PFSK-1 (cell line): ENCODE measurements around the gene PUS7L.

Experiments
- FOXP2 ChIP-seq: optimal IDR thresholded peaks from 2 replicates; pipeline ENCODE3; 2011; ENCODE audit warnings: borderline replicate concordance, control low read depth, inconsistent platforms; ENCODE audit not compliant: insufficient read depth; ENCODE audit errors: extremely low read length, extremely low read depth
- POLR2AphosphoS5 ChIP-seq: IDR thresholded peaks from 2 replicates; pipeline ENCODE4 v1.6.1; 2012; ENCODE audit warnings: low read depth, mild to moderate bottlenecking, control low read depth, low read length, moderate library complexity
- SIN3A ChIP-seq: IDR thresholded peaks from 2 replicates; pipeline ENCODE4 v1.6.1; 2012; ENCODE audit warnings: mild to moderate bottlenecking, low read length, moderate library complexity, borderline replicate concordance; ENCODE audit not compliant: insufficient read depth
- TAF1 ChIP-seq: IDR thresholded peaks from 2 replicates; pipeline ENCODE4 v1.6.1; 2012; ENCODE audit warnings: low read length, control low read depth, borderline replicate concordance; ENCODE audit not compliant: insufficient read depth
- TF ChIP-seq, protein P1 (sequence below), 2 experiments: IDR thresholded peaks; 2 replicates each; pipeline versions ENCODE4 v1.6.1 to v1.8.0; 2011 to 2012; ENCODE audit warnings: low read depth in 2 of 2, low read length in 2 of 2, control low read depth in 1 of 2, inconsistent platforms in 1 of 2, mild to moderate bottlenecking in 1 of 2, moderate library complexity in 1 of 2; ENCODE audit not compliant: insufficient read depth in 1 of 2

PUS7L gene

DNA sequence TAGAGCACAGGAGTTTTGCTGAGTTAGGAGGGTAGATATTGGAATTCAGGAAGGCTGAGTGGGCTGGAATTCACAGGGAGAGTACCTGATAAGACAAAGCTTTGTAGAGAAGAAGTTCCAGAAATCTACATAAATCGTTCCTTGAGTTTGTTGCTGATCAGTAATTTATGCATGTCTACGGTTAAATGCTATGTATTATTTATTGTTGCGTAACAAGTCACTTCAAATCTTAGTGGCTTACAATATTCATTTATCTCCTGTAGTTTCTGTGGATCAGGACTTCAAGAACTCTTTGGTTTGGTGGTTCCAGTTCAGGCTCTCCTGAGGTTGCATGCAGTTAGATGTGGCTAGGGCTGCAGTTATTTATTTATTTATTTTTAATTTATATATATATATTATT, 7.8 kb downstream of the PUS7L start:
- TF ChIP-seq POLR2AphosphoS5: no peak
- TF ChIP-seq, protein P1, sequence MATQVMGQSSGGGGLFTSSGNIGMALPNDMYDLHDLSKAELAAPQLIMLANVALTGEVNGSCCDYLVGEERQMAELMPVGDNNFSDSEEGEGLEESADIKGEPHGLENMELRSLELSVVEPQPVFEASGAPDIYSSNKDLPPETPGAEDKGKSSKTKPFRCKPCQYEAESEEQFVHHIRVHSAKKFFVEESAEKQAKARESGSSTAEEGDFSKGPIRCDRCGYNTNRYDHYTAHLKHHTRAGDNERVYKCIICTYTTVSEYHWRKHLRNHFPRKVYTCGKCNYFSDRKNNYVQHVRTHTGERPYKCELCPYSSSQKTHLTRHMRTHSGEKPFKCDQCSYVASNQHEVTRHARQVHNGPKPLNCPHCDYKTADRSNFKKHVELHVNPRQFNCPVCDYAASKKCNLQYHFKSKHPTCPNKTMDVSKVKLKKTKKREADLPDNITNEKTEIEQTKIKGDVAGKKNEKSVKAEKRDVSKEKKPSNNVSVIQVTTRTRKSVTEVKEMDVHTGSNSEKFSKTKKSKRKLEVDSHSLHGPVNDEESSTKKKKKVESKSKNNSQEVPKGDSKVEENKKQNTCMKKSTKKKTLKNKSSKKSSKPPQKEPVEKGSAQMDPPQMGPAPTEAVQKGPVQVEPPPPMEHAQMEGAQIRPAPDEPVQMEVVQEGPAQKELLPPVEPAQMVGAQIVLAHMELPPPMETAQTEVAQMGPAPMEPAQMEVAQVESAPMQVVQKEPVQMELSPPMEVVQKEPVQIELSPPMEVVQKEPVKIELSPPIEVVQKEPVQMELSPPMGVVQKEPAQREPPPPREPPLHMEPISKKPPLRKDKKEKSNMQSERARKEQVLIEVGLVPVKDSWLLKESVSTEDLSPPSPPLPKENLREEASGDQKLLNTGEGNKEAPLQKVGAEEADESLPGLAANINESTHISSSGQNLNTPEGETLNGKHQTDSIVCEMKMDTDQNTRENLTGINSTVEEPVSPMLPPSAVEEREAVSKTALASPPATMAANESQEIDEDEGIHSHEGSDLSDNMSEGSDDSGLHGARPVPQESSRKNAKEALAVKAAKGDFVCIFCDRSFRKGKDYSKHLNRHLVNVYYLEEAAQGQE (IDR thresholded peaks at IDR 0.05; ENCODE audit: insufficient read depth in 1 of 2, low read depth in 2 of 2, low read length in 2 of 2): no peak
- TF ChIP-seq FOXP2: no peak
- TF ChIP-seq TAF1: no peak
- no peak for TF ChIP-seq SIN3A

DNA sequence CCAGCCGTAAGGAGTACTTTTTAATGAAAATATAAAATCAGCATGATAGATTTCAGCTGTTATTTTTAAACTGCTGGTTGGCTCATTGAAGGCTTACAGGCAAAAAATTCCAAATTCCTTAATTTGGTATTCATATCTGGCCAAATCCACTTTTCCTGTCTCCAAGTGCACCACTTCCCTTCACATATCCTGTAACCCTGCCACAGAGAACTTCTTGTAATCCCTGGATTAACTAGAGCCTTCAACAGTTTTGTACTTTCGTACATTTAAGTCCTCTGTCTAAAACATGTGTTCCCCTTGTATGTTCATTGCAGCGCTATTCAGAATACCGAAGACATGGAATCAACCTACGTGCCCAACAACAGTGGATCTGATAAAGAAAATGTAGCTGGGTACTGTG, 9.6 kb downstream of the PUS7L start:
- TF ChIP-seq POLR2AphosphoS5 (no peak), TAF1 (no peak), SIN3A (no peak), FOXP2 (no peak)
- TF ChIP-seq, protein P1 (IDR thresholded peaks at IDR 0.05; ENCODE audit: insufficient read depth in 1 of 2, low read depth in 2 of 2, low read length in 2 of 2): no peak

DNA sequence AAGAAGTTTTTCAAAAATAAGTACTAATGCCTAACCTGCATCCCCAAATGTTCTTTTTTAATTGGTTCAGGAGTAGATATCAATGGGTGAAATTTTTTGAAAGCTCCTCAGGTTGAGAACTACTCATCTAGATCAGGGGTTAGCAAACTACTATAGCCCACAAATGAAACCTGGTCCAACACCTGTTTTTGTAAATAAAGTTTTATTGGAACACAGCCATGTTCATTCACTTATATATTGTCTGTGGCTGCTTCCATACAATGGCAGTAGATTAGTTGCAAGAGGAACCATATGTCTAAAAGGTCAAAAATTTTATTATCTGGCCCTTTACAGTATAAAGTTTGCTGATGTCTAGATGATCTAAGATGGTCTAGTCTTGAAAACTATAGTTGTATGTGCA, 13.8 kb downstream of the PUS7L start:
- TF ChIP-seq SIN3A: no peak
- no peak for TF ChIP-seq FOXP2
- TF ChIP-seq, protein P1 (IDR thresholded peaks at IDR 0.05; ENCODE audit: insufficient read depth in 1 of 2, low read depth in 2 of 2, low read length in 2 of 2): no peak
- no peak for TF ChIP-seq TAF1
- no peak for TF ChIP-seq POLR2AphosphoS5

DNA sequence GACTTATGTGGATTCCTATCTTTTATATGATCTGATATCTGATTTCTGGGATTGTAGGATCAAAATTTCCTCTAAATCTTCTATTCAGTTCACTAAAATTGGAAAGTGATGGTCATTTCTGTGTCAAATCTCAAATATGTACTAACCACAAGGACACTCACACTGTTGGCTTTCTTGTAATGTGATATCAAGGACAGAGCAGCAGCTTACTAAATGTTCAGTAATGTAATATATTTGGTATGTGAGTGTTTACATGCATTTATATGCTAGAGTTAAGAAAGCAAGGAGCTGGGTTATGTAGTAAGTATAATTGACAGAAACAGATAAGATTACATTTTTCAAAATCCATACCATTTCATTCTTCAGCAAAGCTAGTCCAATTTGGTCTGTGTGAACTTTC, 16.5 kb downstream of the PUS7L start:
- TF ChIP-seq POLR2AphosphoS5 (no peak), FOXP2 (no peak), TAF1 (no peak), SIN3A (no peak)
- TF ChIP-seq, protein P1 (IDR thresholded peaks at IDR 0.05; ENCODE audit: insufficient read depth in 1 of 2, low read depth in 2 of 2, low read length in 2 of 2): no peak
